Left renal pelvis (tissue), 4 donors: ENCODE measurements around the gene BLACAT1. TPM values are rescaled to one million over a fixed set of nuclear protein-coding genes. Genes with fewer than 3 reads are reported as not detected.
"Not testable (repeated sequence)": the region's sequence is repeated elsewhere in the genome, so short reads cannot be mapped to it uniquely, and the experiment has no call there.

Experiments
- DNase-seq, 4 donors: peaks; one replicate each; pipeline ENCODE4 v3.0.0-alpha.2; 2013; ENCODE audit warnings: low read depth in 4 of 4, low spot score in 3 of 4
- polyA plus RNA-seq, 4 donors: library from polyadenylated mRNA; unstranded; fragments of 120-200 nt; gene quantifications; one replicate each; pipeline ENCODE4 v1.2.1, GENCODE V29; 2013; ENCODE audit not compliant: insufficient read length in 4 of 4

BLACAT1 gene
- polyA plus RNA-seq, 4 donors, result 0.34 to 3.3 (median 2.4) TPM

GRCh38 chr1:205442051-205442725, 13.7 kb downstream of the BLACAT1 start:
- no peak for DNase-seq

GRCh38 chr1:205441716-205442050, 14.2 kb downstream of the BLACAT1 start:
- no peak for DNase-seq

- no peak for DNase-seq
These were observed 14.6 kb downstream of the BLACAT1 start for GRCh38 chr1:205441318-205441633.

- DNase-seq, result no peak
These were observed 15.1 kb downstream of the BLACAT1 start for GRCh38 chr1:205440476-205441317.

- DNase-seq, result no peak
These were observed 15.7 kb downstream of the BLACAT1 start for GRCh38 chr1:205440121-205440475.

- DNase-seq, result peak in 1 of 4 donors; percentile 67
These were observed 17.4 kb downstream of the BLACAT1 start for GRCh38 chr1:205438213-205439158.

GRCh38 chr1:205437570-205437969, 18.3 kb downstream of the BLACAT1 start:
- DNase-seq, result no peak

- DNase-seq, result no peak
These were observed 19.0 kb downstream of the BLACAT1 start for GRCh38 chr1:205436776-205437410.

- DNase-seq, result no peak
These were observed 20.0 kb downstream of the BLACAT1 start for GRCh38 chr1:205435578-205436573.

- DNase-seq, result no peak
These were observed 21.1 kb downstream of the BLACAT1 start for GRCh38 chr1:205434738-205435137.

- not testable (repeated sequence) for DNase-seq
These were observed 23.2 kb downstream of the BLACAT1 start for GRCh38 chr1:205432692-205433091.

GRCh38 chr1:205432116-205432515, 23.7 kb downstream of the BLACAT1 start:
- no peak for DNase-seq

GRCh38 chr1:205430696-205431305, 25.0 kb downstream of the BLACAT1 start:
- DNase-seq, result no peak

- DNase-seq, result no peak
These were observed 25.8 kb downstream of the BLACAT1 start for GRCh38 chr1:205429762-205430695.

- no peak for DNase-seq
These were observed 30.8 kb downstream of the BLACAT1 start for GRCh38 chr1:205424901-205425600.

GRCh38 chr1:205423814-205424399, 31.9 kb downstream of the BLACAT1 start:
- DNase-seq, result no peak
